Renal pelvis (tissue), 12 donors: ENCODE results near the gene PTPN13. TPM values are rescaled to one million over a fixed set of nuclear protein-coding genes. Genes with fewer than 3 reads are reported as not detected.

Experiments used
- DNase-seq: peaks from one replicate; pipeline ENCODE4 v3.0.0-alpha.2; 2013
- long read RNA-seq, 16 experiments: transcript quantifications; one replicate each; lab custom pipeline, GENCODE V29; 2026
- polyA plus RNA-seq, 3 donors: library from polyadenylated mRNA; unstranded; fragments of 120-200 nt; gene quantifications; one replicate each; pipeline ENCODE4 v1.2.1, GENCODE V29; 2013; ENCODE audit not compliant: insufficient read length in 3 of 3

Gene PTPN13, protein sequence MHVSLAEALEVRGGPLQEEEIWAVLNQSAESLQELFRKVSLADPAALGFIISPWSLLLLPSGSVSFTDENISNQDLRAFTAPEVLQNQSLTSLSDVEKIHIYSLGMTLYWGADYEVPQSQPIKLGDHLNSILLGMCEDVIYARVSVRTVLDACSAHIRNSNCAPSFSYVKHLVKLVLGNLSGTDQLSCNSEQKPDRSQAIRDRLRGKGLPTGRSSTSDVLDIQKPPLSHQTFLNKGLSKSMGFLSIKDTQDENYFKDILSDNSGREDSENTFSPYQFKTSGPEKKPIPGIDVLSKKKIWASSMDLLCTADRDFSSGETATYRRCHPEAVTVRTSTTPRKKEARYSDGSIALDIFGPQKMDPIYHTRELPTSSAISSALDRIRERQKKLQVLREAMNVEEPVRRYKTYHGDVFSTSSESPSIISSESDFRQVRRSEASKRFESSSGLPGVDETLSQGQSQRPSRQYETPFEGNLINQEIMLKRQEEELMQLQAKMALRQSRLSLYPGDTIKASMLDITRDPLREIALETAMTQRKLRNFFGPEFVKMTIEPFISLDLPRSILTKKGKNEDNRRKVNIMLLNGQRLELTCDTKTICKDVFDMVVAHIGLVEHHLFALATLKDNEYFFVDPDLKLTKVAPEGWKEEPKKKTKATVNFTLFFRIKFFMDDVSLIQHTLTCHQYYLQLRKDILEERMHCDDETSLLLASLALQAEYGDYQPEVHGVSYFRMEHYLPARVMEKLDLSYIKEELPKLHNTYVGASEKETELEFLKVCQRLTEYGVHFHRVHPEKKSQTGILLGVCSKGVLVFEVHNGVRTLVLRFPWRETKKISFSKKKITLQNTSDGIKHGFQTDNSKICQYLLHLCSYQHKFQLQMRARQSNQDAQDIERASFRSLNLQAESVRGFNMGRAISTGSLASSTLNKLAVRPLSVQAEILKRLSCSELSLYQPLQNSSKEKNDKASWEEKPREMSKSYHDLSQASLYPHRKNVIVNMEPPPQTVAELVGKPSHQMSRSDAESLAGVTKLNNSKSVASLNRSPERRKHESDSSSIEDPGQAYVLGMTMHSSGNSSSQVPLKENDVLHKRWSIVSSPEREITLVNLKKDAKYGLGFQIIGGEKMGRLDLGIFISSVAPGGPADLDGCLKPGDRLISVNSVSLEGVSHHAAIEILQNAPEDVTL (N-terminal part only)
- 100 to 1,000 TPM; 116 to 154 (median 151) TPM for polyA plus RNA-seq
- long read RNA-seq, donor 1, full-length matches to known transcripts = 1 of 20 reads
- long read RNA-seq, donor 1, partial matches to known transcripts = 19 of 20 reads
- long read RNA-seq, donor 1, other reads (novel, unspliced or antisense) = 0 of 20 reads
- long read RNA-seq, donor 2, partial matches to known transcripts = 49 of 49 reads
- long read RNA-seq, donor 2, other reads (novel, unspliced or antisense) = 0 of 49 reads
- long read RNA-seq, donor 3, partial matches to known transcripts = 38 of 38 reads
- long read RNA-seq, donor 3, other reads (novel, unspliced or antisense) = 0 of 38 reads
- long read RNA-seq, donor 4, partial matches to known transcripts = 49 of 49 reads
- long read RNA-seq, donor 4, other reads (novel, unspliced or antisense) = 0 of 49 reads
- long read RNA-seq, donor 5, partial matches to known transcripts = 5 of 5 reads
- long read RNA-seq, donor 5, other reads (novel, unspliced or antisense) = 0 of 5 reads
- long read RNA-seq, donor 6, partial matches to known transcripts = 69 of 71 reads
- long read RNA-seq, donor 6, other reads (novel, unspliced or antisense) = 0 of 71 reads
- long read RNA-seq, donor 7, partial matches to known transcripts = 22 of 22 reads
- long read RNA-seq, donor 7, other reads (novel, unspliced or antisense) = 0 of 22 reads
- long read RNA-seq, donor 8, partial matches to known transcripts = 0 of 2 reads
- long read RNA-seq, donor 8, other reads (novel, unspliced or antisense) = 0 of 2 reads
- long read RNA-seq, donor 9, partial matches to known transcripts = 62 of 63 reads
- long read RNA-seq, donor 9, other reads (novel, unspliced or antisense) = 0 of 63 reads
- long read RNA-seq, donor 10, partial matches to known transcripts = 39 of 39 reads
- long read RNA-seq, donor 10, other reads (novel, unspliced or antisense) = 0 of 39 reads
- long read RNA-seq, donor 11, partial matches to known transcripts = 16 of 16 reads
- long read RNA-seq, donor 11, other reads (novel, unspliced or antisense) = 0 of 16 reads
- long read RNA-seq, donor 12, full-length matches to known transcripts = 2 of 67 reads
- long read RNA-seq, donor 12, partial matches to known transcripts = 65 of 67 reads
- long read RNA-seq, donor 12, other reads (novel, unspliced or antisense) = 0 of 67 reads
- long read RNA-seq, donor 13, partial matches to known transcripts = 18 of 18 reads
- long read RNA-seq, donor 13, other reads (novel, unspliced or antisense) = 0 of 18 reads
- long read RNA-seq, donor 14, partial matches to known transcripts = 76 of 77 reads
- long read RNA-seq, donor 14, other reads (novel, unspliced or antisense) = 0 of 77 reads
- long read RNA-seq, donor 15, partial matches to known transcripts = 28 of 28 reads
- long read RNA-seq, donor 15, other reads (novel, unspliced or antisense) = 0 of 28 reads
- long read RNA-seq, donor 16, full-length matches to known transcripts = 1 of 54 reads
- long read RNA-seq, donor 16, partial matches to known transcripts = 53 of 54 reads
- long read RNA-seq, donor 16, other reads (novel, unspliced or antisense) = 0 of 54 reads

DNA sequence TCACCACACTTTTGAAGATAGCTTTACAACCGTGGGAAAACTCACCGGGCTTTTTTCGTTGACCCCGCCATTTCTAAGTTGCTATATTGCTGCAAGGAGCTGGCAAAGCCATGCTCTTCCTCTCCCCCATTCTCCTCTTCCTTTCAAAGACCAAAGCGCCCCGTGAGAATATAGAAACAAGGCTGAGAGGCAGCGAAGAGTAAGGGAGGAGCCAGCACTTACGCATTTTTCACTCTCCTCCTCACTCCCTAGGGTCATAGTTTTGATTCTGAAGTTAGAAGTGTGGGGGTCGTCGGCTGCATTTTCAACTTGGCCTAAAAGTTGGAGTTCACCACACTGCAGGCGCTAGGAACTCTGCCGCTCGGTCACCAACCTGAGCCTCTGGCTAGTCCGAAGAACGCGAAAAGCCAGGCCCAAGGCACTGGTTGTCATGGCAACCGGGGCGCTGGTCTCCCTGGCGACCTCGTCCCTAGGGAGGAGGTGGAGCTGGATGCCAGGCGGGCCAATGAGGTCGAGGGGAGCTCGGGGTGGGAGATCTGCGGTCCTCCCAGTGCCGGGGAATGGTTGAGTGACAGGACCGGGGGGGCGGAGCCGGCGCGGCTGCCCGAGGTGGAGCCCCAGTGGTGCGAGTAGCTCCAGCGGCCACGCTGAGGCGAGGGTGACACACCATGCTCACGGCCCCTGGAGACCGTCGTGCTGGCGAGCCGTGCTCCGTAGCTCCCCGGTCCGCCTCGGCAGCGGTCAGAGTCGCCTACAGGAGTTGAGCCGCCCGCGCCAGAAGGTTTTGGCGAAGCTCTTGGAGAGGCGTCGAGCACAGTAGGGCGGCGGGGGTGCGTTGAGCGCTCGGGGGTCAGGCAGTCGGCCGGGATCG lies at the start of gene PTPN13:
PTPN13 (plus strand) TSS at position 628 of the 871 bp plus-strand sequence. CDS start 40,942 bp downstream, outside the sequence.
- peak; percentile 98 for DNase-seq

GRCh38 chr4:86547140-86547539 lies 47.0 kb upstream of the PTPN13 start:
- DNase-seq = no peak

- DNase-seq = no peak
Measured at GRCh38 chr4:86549163-86549788, 44.8 kb upstream of the PTPN13 start.

- no peak for DNase-seq
Measured at GRCh38 chr4:86551387-86551786, 42.7 kb upstream of the PTPN13 start.

- no peak for DNase-seq
Measured at GRCh38 chr4:86554646-86555045, 39.5 kb upstream of the PTPN13 start.

- DNase-seq = no peak
Measured at GRCh38 chr4:86556791-86557415, 37.2 kb upstream of the PTPN13 start.

- DNase-seq = no peak
Measured at GRCh38 chr4:86557526-86557925, 36.6 kb upstream of the PTPN13 start.

DNA sequence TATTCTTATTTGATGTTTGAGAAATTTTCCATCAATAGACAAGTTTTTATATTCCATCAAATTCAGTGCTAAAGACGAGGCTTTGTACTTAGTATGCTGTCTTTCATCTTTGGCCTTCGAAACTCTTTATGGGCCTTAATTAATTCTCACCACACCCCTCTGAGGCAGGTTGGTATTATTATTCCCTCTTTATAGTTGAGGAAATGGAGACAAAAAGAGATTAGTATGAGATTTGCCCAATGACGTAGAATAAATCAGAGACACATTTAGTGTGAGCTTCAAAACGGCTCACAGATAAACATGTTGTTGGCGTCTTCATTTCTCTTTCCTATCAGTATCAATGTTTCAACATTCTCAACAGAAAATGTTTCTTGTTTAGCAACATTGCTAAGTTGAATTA lies 35.9 kb upstream of the PTPN13 start:
- no peak for DNase-seq

GRCh38 chr4:86558797-86559196 lies 35.3 kb upstream of the PTPN13 start:
- DNase-seq = no peak

- no peak for DNase-seq
Measured at GRCh38 chr4:86560447-86560846, 33.7 kb upstream of the PTPN13 start.

GRCh38 chr4:86561256-86561655 lies 32.9 kb upstream of the PTPN13 start:
- no peak for DNase-seq

- no peak for DNase-seq
Measured at GRCh38 chr4:86563416-86563815, 30.7 kb upstream of the PTPN13 start.

DNA sequence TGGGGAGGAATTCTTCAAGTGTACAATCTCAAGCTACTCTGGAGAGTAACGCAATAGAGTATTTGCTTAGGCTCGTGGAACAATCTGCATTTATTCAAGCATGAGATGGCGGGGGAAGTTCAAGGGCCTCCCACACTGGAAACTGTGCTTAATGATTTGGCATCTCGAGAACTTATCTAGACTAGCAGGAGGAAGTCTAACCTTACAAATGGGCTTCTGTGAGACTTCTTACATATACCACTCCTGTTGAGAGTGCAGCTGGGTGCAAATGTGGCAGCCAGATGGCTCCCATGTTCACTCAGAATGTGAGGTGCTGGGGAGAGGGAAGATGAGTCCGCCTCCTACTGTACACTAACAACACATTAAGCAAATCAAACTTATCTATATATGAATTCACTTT lies 29.3 kb upstream of the PTPN13 start:
- no peak for DNase-seq

- DNase-seq = no peak
Measured at GRCh38 chr4:86565651-86566050, 28.5 kb upstream of the PTPN13 start.

- DNase-seq = no peak
Measured at GRCh38 chr4:86569103-86569870, 24.8 kb upstream of the PTPN13 start.

GRCh38 chr4:86579941-86580340 lies 14.2 kb upstream of the PTPN13 start:
- no peak for DNase-seq
